GM19035 (cell line): ENCODE results near the gene R3HDM2.
A peak's percentile ranks its signal among the peaks of the same experiment; 100 is the strongest.
"Not testable (repeated sequence)": the region's sequence is repeated elsewhere in the genome, so short reads cannot be mapped to it uniquely, and the experiment has no call there.

Experiments
- ATAC-seq: cut with Tn5 transposase; IDR thresholded peaks from one replicate; pipeline ENCODE4 v1.9.1; 2021; ENCODE audit not compliant: unreplicated experiment

R3HDM2 gene

GRCh38 chr12:57454213-57454565, 23.3 kb upstream of the R3HDM2 start:
- ATAC-seq = no peak

- ATAC-seq = peak; percentile 68
Observed at GRCh38 chr12:57452937-57453509, 22.2 kb upstream of the R3HDM2 start.

GRCh38 chr12:57452181-57452936, 21.5 kb upstream of the R3HDM2 start:
- ATAC-seq = no peak

- no peak for ATAC-seq
Observed at GRCh38 chr12:57451233-57451778, 20.5 kb upstream of the R3HDM2 start.

GRCh38 chr12:57450057-57450456, 19.2 kb upstream of the R3HDM2 start:
- ATAC-seq = no peak

GRCh38 chr12:57449375-57449774, 18.5 kb upstream of the R3HDM2 start:
- ATAC-seq = no peak

- no peak for ATAC-seq
Observed at GRCh38 chr12:57448669-57449068, 17.8 kb upstream of the R3HDM2 start.

GRCh38 chr12:57446292-57446960, 15.6 kb upstream of the R3HDM2 start:
- no peak for ATAC-seq

- ATAC-seq = no peak
Observed at GRCh38 chr12:57444744-57445143, 13.9 kb upstream of the R3HDM2 start.

GRCh38 chr12:57444337-57444736, 13.5 kb upstream of the R3HDM2 start:
- not testable (repeated sequence) for ATAC-seq

- no peak for ATAC-seq
Observed at GRCh38 chr12:57441846-57442427, 11.1 kb upstream of the R3HDM2 start.

- ATAC-seq = not testable (repeated sequence)
Observed at GRCh38 chr12:57441393-57441792, 10.6 kb upstream of the R3HDM2 start.

GRCh38 chr12:57439762-57440266, 9.0 kb upstream of the R3HDM2 start:
- ATAC-seq = no peak

- ATAC-seq = no peak
Observed at GRCh38 chr12:57438400-57438799, 7.6 kb upstream of the R3HDM2 start.

GRCh38 chr12:57435293-57435692, 4.5 kb upstream of the R3HDM2 start:
- no peak for ATAC-seq

GRCh38 chr12:57434517-57435223, 3.8 kb upstream of the R3HDM2 start, which contains the start of gene INHBC:
Gene INHBC (plus strand): TSS chr12:57434784. CDS start chr12:57434887, 103 bp downstream.
- ATAC-seq = no peak

GRCh38 chr12:57433370-57433769, 2.5 kb upstream of the R3HDM2 start:
- no peak for ATAC-seq

GRCh38 chr12:57431654-57432188, 878 bp upstream of the R3HDM2 start:
- no peak for ATAC-seq

GRCh38 chr12:57430112-57430930, 522 bp downstream of the R3HDM2 start:
- ATAC-seq = peak; percentile 54
